Vagina (tissue), 2 donors: ENCODE measurements around the gene APC. TPM values are rescaled to one million over a fixed set of nuclear protein-coding genes. Genes with fewer than 3 reads are reported as not detected.

Experiments
- DNase-seq, 2 donors: peaks; one replicate each; pipeline ENCODE4 v3.0.0-alpha.2; 2017; ENCODE audit errors: extremely low spot score in 2 of 2
- H3K27ac ChIP-seq: fragments of 200-600 bp; sonication (generic); one replicate; pipeline ENCODE4 v1.5.1; 2019
- H3K27me3 ChIP-seq: fragments of 200-600 bp; sonication (generic); one replicate; pipeline ENCODE4 v1.5.1; 2019
- H3K36me3 ChIP-seq, 2 donors: fragments of 200-600 bp; sonication (generic); one replicate each; pipeline ENCODE4 v1.5.1; 2017 to 2019
- H3K4me1 ChIP-seq: fragments of 200-600 bp; sonication (generic); one replicate; pipeline ENCODE4 v1.5.1; 2019
- H3K4me3 ChIP-seq, 2 donors: fragments of 200-600 bp; sonication (generic); 1 replicate in 1 of 2; 2 replicates in 1 of 2; pipeline ENCODE4 v1.5.1; 2016 to 2019
- H3K9me3 ChIP-seq: fragments of 200-600 bp; sonication (generic); one replicate; pipeline ENCODE4 v1.5.1; 2019
- POLR2A ChIP-seq, 2 donors: fragments of 450-650 bp; IDR thresholded peaks; one replicate each; pipeline ENCODE4 v1.6.1; 2017; ENCODE audit warnings: antibody characterized with exemption in 2 of 2, mild to moderate bottlenecking in 2 of 2, moderate library complexity in 2 of 2
- POLR2AphosphoS5 ChIP-seq, 2 donors: sonication (generic); formaldehyde crosslinking; IDR thresholded peaks; one replicate each; pipeline ENCODE4 v1.9.0; 2017; ENCODE audit warnings: antibody characterized with exemption in 2 of 2, mild to moderate bottlenecking in 2 of 2, low read depth in 1 of 2; ENCODE audit not compliant: insufficient read depth in 1 of 2
- intact Hi-C: fragments of 100-400 bp; cut with DNase I; formaldehyde crosslinking; loops from one replicate; pipeline ENCODE4 v1.15.1; 2023
- total RNA-seq: library from RNA; depleted of rRNA; stranded (reverse); fragments of >200 nt; gene quantifications from one replicate; pipeline ENCODE4 v1.2.3, GENCODE V29; 2016
- TF ChIP-seq, protein P1 (sequence below), 3 experiments: fragments of 450-650 bp in 2 of 3; fragments of 200-600 bp in 1 of 3; sonication (generic) in 1 of 3; IDR thresholded peaks; one replicate each; pipeline ENCODE4 v1.5.1; 2017 to 2019; ENCODE audit warnings: antibody characterized with exemption in 3 of 3, mild to moderate bottlenecking in 2 of 3, moderate library complexity in 2 of 3

APC gene
- total RNA-seq, 1 donor from 2014 or later: 92.8 TPM

DNA sequence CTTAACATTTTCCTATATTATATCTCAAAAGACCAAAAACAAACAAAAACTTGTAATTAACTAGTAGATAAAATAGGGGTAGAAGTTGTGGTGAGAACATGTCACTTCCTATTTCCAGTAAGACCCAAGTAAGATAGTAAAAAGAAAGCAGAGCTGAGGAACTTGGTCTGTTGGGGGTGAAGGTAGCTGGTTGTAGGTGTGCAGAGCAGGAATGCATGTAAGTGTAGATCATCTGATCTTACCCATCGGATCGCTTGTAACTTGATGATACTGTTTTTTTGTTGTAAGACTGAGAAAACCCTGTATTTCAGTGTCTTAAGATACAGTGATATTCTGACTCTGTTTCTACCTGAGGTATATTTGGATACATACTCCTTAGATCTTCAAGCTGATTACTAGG, 129.1 kb downstream of the APC start:
- intact Hi-C loops: loop anchor here (10.0 kb wide), 1 partner anchor 98 kb away; no protein-coding TSS in a partner anchor

DNA sequence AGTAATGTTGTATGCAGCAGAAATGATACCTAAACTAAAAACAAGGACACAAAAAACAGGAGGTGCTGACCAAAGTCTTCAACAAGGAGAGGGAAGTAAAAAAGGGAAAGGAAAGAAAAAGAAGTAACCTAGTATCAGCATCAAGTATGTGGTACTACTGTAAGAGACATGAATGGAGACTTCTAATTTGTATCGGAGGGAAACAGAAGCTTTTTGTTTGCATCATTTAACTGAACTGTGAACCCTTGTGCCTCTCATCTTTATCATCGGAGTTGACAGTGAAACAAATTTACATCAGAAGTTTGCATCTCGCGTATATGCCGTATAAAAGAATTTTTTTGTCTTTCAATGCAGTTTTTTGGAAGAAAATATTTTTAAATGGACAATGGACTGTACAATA, 129.7 kb downstream of the APC start:
- no peak overlapping the region for H3K27ac ChIP-seq
- peaks cover 19% of the 10 kb centered on the region for H3K4me1 ChIP-seq
- no peaks in the 10 kb centered on the region for H3K9me3 ChIP-seq
- peaks cover 0 to 59% of the 10 kb centered on the region in 2 donors for H3K36me3 ChIP-seq
- DNase-seq: no peak
- intact Hi-C loops: loop anchor here (10.0 kb wide), 1 partner anchor 97 kb away; no protein-coding TSS in a partner anchor
- H3K27me3 ChIP-seq: no peaks in the 10 kb centered on the region
- H3K4me3 ChIP-seq: no peak overlapping the region
- TF ChIP-seq, protein P1, sequence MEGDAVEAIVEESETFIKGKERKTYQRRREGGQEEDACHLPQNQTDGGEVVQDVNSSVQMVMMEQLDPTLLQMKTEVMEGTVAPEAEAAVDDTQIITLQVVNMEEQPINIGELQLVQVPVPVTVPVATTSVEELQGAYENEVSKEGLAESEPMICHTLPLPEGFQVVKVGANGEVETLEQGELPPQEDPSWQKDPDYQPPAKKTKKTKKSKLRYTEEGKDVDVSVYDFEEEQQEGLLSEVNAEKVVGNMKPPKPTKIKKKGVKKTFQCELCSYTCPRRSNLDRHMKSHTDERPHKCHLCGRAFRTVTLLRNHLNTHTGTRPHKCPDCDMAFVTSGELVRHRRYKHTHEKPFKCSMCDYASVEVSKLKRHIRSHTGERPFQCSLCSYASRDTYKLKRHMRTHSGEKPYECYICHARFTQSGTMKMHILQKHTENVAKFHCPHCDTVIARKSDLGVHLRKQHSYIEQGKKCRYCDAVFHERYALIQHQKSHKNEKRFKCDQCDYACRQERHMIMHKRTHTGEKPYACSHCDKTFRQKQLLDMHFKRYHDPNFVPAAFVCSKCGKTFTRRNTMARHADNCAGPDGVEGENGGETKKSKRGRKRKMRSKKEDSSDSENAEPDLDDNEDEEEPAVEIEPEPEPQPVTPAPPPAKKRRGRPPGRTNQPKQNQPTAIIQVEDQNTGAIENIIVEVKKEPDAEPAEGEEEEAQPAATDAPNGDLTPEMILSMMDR (IDR thresholded peaks at IDR 0.05): no peak

More for the DNA sequence above, 129.1 kb downstream of the APC start:
- peaks cover 26% of the 10 kb centered on the region for H3K4me1 ChIP-seq
- TF ChIP-seq, protein P1 (IDR thresholded peaks at IDR 0.05): no peak
- TF ChIP-seq POLR2AphosphoS5 (IDR thresholded peaks at IDR 0.05; ENCODE audit: insufficient read depth in 1 of 2, low read depth in 1 of 2) (no peak), POLR2A (IDR thresholded peaks at IDR 0.05) (no peak)
- no peaks in the 10 kb centered on the region for H3K27me3 ChIP-seq
- H3K4me3 ChIP-seq: no peak overlapping the region
- H3K27ac ChIP-seq: no peak overlapping the region
- H3K36me3 ChIP-seq: peaks cover 0 to 59% of the 10 kb centered on the region in 2 donors
- H3K9me3 ChIP-seq: no peaks in the 10 kb centered on the region
- DNase-seq: no peak

DNA sequence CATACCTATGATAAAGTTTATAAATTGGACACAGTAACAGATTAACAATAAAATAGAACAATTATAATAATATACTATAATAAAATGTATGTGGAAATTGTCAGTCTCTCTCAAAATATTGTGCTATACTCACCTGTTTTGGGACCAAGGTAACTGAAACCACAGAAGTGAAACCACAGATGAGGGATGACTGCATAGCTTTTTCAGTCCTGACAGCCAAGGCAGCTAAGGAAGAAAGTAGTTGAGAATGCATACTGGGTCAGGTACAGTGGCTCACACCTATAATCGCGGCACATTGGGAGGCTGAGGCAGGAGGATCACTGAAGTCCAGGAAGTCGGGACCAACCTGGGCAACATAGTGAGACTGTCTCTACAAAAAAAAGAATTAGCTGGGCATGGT, 132.3 kb downstream of the APC start:
- intact Hi-C loops: loop anchor here (10.0 kb wide), 1 partner anchor 95 kb away; no protein-coding TSS in a partner anchor
- H3K27ac ChIP-seq: no peak overlapping the region
- no peak for DNase-seq
- no peak overlapping the region for H3K4me3 ChIP-seq
- H3K4me1 ChIP-seq: no peaks in the 10 kb centered on the region
- H3K36me3 ChIP-seq: peaks cover 0 to 47% of the 10 kb centered on the region in 2 donors
- TF ChIP-seq, protein P1 (IDR thresholded peaks at IDR 0.05): no peak
- no peak for TF ChIP-seq POLR2AphosphoS5 (IDR thresholded peaks at IDR 0.05; ENCODE audit: insufficient read depth in 1 of 2, low read depth in 1 of 2)
- TF ChIP-seq POLR2A (IDR thresholded peaks at IDR 0.05): no peak
- H3K9me3 ChIP-seq: no peaks in the 10 kb centered on the region
- no peaks in the 10 kb centered on the region for H3K27me3 ChIP-seq

DNA sequence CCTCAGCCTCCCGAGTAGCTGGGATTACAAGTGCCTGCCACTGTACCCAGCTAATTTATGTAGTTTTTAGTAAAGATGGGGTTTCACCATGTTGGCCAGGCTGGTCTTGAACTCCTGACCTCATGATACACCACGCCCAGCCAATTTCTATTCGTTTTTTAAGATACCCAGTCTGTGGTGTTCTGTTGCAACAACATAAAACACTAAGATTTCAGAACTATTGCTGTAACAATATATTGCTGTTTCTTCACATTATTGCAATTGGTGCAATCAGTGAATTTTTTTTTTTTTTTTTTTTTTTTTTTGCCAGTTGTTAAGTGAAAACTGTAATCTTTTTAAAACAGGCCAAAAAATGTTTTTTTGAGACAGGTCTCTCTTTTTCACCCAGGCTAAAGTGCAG, 133.3 kb downstream of the APC start:
- no peak overlapping the region for H3K27ac ChIP-seq
- no peaks in the 10 kb centered on the region for H3K9me3 ChIP-seq
- TF ChIP-seq, protein P1 (IDR thresholded peaks at IDR 0.05): no peak
- TF ChIP-seq POLR2A (IDR thresholded peaks at IDR 0.05): no peak
- TF ChIP-seq POLR2AphosphoS5 (IDR thresholded peaks at IDR 0.05; ENCODE audit: insufficient read depth in 1 of 2, low read depth in 1 of 2): no peak
- H3K36me3 ChIP-seq: peaks cover 0 to 45% of the 10 kb centered on the region in 2 donors
- no peaks in the 10 kb centered on the region for H3K27me3 ChIP-seq
- no peak overlapping the region for H3K4me3 ChIP-seq
- intact Hi-C loops: no loop called here
- H3K4me1 ChIP-seq: no peaks in the 10 kb centered on the region
- no peak for DNase-seq

DNA sequence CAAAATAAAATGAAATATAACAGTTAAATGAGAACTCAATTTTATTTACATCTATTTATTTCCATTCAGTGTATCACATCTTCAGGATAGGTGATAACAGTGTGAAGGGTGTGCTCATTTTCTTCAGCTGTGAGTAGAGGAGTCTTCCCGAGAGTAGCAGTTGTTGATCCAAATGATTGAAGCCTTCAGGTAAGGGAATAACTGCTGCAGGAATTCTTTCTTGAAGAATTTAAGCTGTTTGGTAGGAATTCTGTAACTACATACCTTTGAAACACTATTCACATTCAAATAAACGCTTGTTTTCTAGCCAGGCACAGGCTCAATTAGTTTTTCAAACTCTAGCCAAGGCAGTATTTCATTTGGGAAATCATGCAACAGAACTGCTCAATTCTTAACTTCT, 138.7 kb downstream of the APC start:
- H3K36me3 ChIP-seq: peaks cover 0 to 20% of the 10 kb centered on the region in 2 donors
- no peak overlapping the region for H3K4me3 ChIP-seq
- H3K27me3 ChIP-seq: no peaks in the 10 kb centered on the region
- H3K27ac ChIP-seq: no peak overlapping the region
- H3K9me3 ChIP-seq: no peaks in the 10 kb centered on the region
- peaks cover 17% of the 10 kb centered on the region for H3K4me1 ChIP-seq
- TF ChIP-seq POLR2AphosphoS5 (IDR thresholded peaks at IDR 0.05; ENCODE audit: insufficient read depth in 1 of 2, low read depth in 1 of 2): no peak
- no peak for TF ChIP-seq POLR2A (IDR thresholded peaks at IDR 0.05)
- TF ChIP-seq, protein P1 (IDR thresholded peaks at IDR 0.05): no peak
- intact Hi-C loops: no loop called here
- no peak for DNase-seq
